K562 (cell line): ENCODE results near the gene DBP. TPM values are rescaled to one million over a fixed set of nuclear protein-coding genes. Genes with fewer than 3 reads are reported as not detected.
A peak's percentile ranks its signal among the peaks of the same experiment; 100 is the strongest.

Experiments used
- EP400 ChIP-seq: fragments of 450-650 bp; IDR thresholded peaks from 2 replicates; pipeline ENCODE4 v1.6.1; 2017; ENCODE audit warnings: antibody characterized with exemption, mild to moderate bottlenecking, moderate library complexity
- GATA2 ChIP-seq: sonication (generic); formaldehyde crosslinking; IDR thresholded peaks from 2 replicates; pipeline ENCODE4 v1.4.0; 2020; ENCODE audit warnings: mild to moderate bottlenecking, missing genetic modification reagents
- HNRNPUL1 ChIP-seq: fragments of 200-400 bp; formaldehyde crosslinking; IDR thresholded peaks from 2 replicates; pipeline ENCODE4 v1.6.1; 2017; ENCODE audit warnings: low read length
- NFIX ChIP-seq: fragments of 250-450 bp; sonication (Bioruptor Pico); IDR thresholded peaks from 2 replicates; pipeline ENCODE4 v1.4.0; 2020; ENCODE audit warnings: low read depth, mild to moderate bottlenecking, moderate library complexity
- RBM25 ChIP-seq: fragments of 200-400 bp; formaldehyde crosslinking; IDR thresholded peaks from 2 replicates; pipeline ENCODE4 v1.6.1; 2018; ENCODE audit warnings: low read length, low read depth, moderate library complexity; ENCODE audit not compliant: severe bottlenecking
- REST ChIP-seq, 2 experiments: fragments of 450-650 bp; formaldehyde crosslinking in 1 of 2; IDR thresholded peaks; 2 replicates each; pipeline versions ENCODE4 v1.4.0 to v1.6.1; 2014 to 2020; ENCODE audit warnings: mild to moderate bottlenecking in 2 of 2, borderline replicate concordance in 1 of 2, low read depth in 1 of 2
- RFX5 ChIP-seq: IDR thresholded peaks from 2 replicates; pipeline ENCODE4 v1.6.1; 2011; ENCODE audit warnings: low read depth, mild to moderate bottlenecking, improper control_type of control experiment, low read length
- SNIP1 ChIP-seq: fragments of 450-650 bp; IDR thresholded peaks from 2 replicates; pipeline ENCODE4 v1.7.1; 2017; ENCODE audit warnings: low read depth, mild to moderate bottlenecking
- SP1 ChIP-seq: sonication (generic); formaldehyde crosslinking; IDR thresholded peaks from 2 replicates; pipeline ENCODE4 v1.8.1; 2022; ENCODE audit warnings: mild to moderate bottlenecking, missing genetic modification reagents
- SRSF3 ChIP-seq: fragments of 200-400 bp; formaldehyde crosslinking; IDR thresholded peaks from 2 replicates; pipeline ENCODE4 v1.6.1; 2016; ENCODE audit warnings: mild to moderate bottlenecking, low read length, moderate library complexity; ENCODE audit not compliant: insufficient read depth
- STAT6 ChIP-seq: sonication (generic); formaldehyde crosslinking; IDR thresholded peaks from 2 replicates; pipeline ENCODE4 v1.8.1; 2023; ENCODE audit warnings: mild to moderate bottlenecking, missing genetic modification reagents
- TCF7L2 ChIP-seq: fragments of 150-350 bp; IDR thresholded peaks from 2 replicates; pipeline ENCODE4 v1.6.1; 2016; ENCODE audit warnings: low read depth, mild to moderate bottlenecking, low read length, moderate library complexity
- WHSC1 ChIP-seq: IDR thresholded peaks from one replicate; pipeline ENCODE4 v1.6.1; 2012; ENCODE audit warnings: low read length, control low read depth, inconsistent platforms
- ZBTB8A ChIP-seq: fragments of 450-650 bp; IDR thresholded peaks from 2 replicates; pipeline ENCODE4 v1.6.1; 2018; ENCODE audit warnings: mild to moderate bottlenecking, moderate library complexity; ENCODE audit not compliant: partially characterized antibody
- ZNF197 ChIP-seq: fragments of 200-800 bp; sonication (Bioruptor generic); IDR thresholded peaks from 2 replicates; pipeline ENCODE4 v1.6.1; 2016; ENCODE audit warnings: low read depth, missing genetic modification characterization, missing compliant biosample characterization
- ZNF232 ChIP-seq: sonication (generic); formaldehyde crosslinking; IDR thresholded peaks from 2 replicates; pipeline ENCODE4 v1.8.0; 2022; ENCODE audit warnings: mild to moderate bottlenecking, missing genetic modification reagents
- ZNF584 ChIP-seq: fragments of 200-800 bp; sonication (Bioruptor generic); IDR thresholded peaks from 2 replicates; pipeline ENCODE4 v1.6.1; 2016; ENCODE audit warnings: low read depth, mild to moderate bottlenecking, missing genetic modification characterization, missing compliant biosample characterization
- ZNF778 ChIP-seq: fragments of 450-650 bp; formaldehyde crosslinking; IDR thresholded peaks from 2 replicates; pipeline ENCODE4 v1.4.0; 2020; ENCODE audit warnings: mild to moderate bottlenecking, moderate library complexity
- polyA plus RNA-seq, 8 experiments: library from polyadenylated mRNA; depleted of rRNA in 4 of 8; stranded (reverse) in 5 of 8; unstranded in 3 of 8; fragments of >200 nt; fragmentation: Nextera tagmentation in 2 of 8; fragmentation: Illumina TruSeq in 1 of 8; extraction: Ambion mirVana in 2 of 8; extraction: Trizol in 1 of 8; gene quantifications; 2 replicates each; pipeline versions ENCODE4 v1.2.1 to v1.2.3, GENCODE V29; 2011 to 2014; ENCODE audit warnings: inconsistent platforms in 1 of 8, missing spikeins in 1 of 8
- total RNA-seq, 7 experiments: library from RNA; depleted of rRNA in 6 of 7; stranded (reverse); fragments of >200 nt in 6 of 7; fragmentation: Illumina TruSeq in 2 of 7; extraction: Trizol in 2 of 7; gene quantifications; 2 replicates each; pipeline versions ENCODE4 v1.2.1 to v1.2.3, GENCODE V29; 2011 to 2021; ENCODE audit warnings: low replicate concordance in 1 of 7

The DBP gene
- total and polyA plus RNA-seq, 9 of the 15 experiments (the other 6 are each of a cell fraction or from before 2014, with no cell fraction given): 0.25 to 5.5 (median 1.8) TPM

GRCh38 chr19:48618916-48619691 lies 18.1 kb downstream of the DBP start, which contains the start of the genes RPL18 and SPHK2 (continued):
- TF ChIP-seq REST (IDR thresholded peaks at IDR 0.05; ENCODE audit: borderline replicate concordance): peak; percentile 54
- no peak for TF ChIP-seq REST (CRISPR knock-in tag; IDR thresholded peaks at IDR 0.05; ENCODE audit: low read depth)
- TF ChIP-seq ZNF232 (CRISPR knock-in tag): no peak
- no peak for TF ChIP-seq SRSF3
- no peak for TF ChIP-seq ZNF197 (CRISPR knock-in tag)
- TF ChIP-seq SP1 (CRISPR knock-in tag): peak; percentile 99
- no peak for TF ChIP-seq ZBTB8A
- TF ChIP-seq RBM25: no peak
- TF ChIP-seq TCF7L2: no peak
- no peak for TF ChIP-seq HNRNPUL1
- peak; percentile 100 for TF ChIP-seq SNIP1
- TF ChIP-seq GATA2: peak; percentile 60; the same call in 1 of the 2 replicates
- TF ChIP-seq NFIX (CRISPR knock-in tag): no peak
- TF ChIP-seq WHSC1: no peak
- peak; percentile 88; the same call in 1 of the 2 replicates for TF ChIP-seq STAT6
- no peak for TF ChIP-seq ZNF584 (CRISPR knock-in tag)
- peak; percentile 100 for TF ChIP-seq EP400
- peak; percentile 86 for TF ChIP-seq RFX5
- no peak for TF ChIP-seq ZNF778 (CRISPR knock-in tag)
